WERI-Rb-1 (cell line): ENCODE results near the gene CASP14.
"Not testable (repeated sequence)": the region's sequence is repeated elsewhere in the genome, so short reads cannot be mapped to it uniquely, and the experiment has no call there.

Source experiments
- DNase-seq: peaks from one replicate; pipeline ENCODE4 v3.0.0-alpha.2; 2020
- H3K27ac ChIP-seq: fragments of 250-450 bp; sonication (Bioruptor Pico); 2 replicates; pipeline ENCODE4 v1.5.1; 2020; ENCODE audit warnings: mild to moderate bottlenecking, moderate library complexity
- H3K27me3 ChIP-seq: fragments of 250-450 bp; sonication (Bioruptor Pico); 2 replicates; pipeline ENCODE4 v1.5.1; 2021; ENCODE audit warnings: mild to moderate bottlenecking, low read depth, moderate library complexity; ENCODE audit not compliant: insufficient read depth, severe bottlenecking
- H3K36me3 ChIP-seq: fragments of 250-450 bp; sonication (Bioruptor Pico); 2 replicates; pipeline ENCODE4 v1.5.1; 2020; ENCODE audit warnings: mild to moderate bottlenecking, moderate library complexity
- H3K4me3 ChIP-seq: 2 replicates; pipeline ENCODE4 v1.5.1; 2011; ENCODE audit warnings: low read depth, mild to moderate bottlenecking, control low read depth, low read length
- H3K9me3 ChIP-seq: fragments of 250-450 bp; sonication (Bioruptor Pico); 2 replicates; pipeline ENCODE4 v1.5.1; 2021; ENCODE audit warnings: mild to moderate bottlenecking, moderate library complexity; ENCODE audit not compliant: severe bottlenecking
- CTCF ChIP-seq: IDR thresholded peaks from 2 replicates; pipeline ENCODE4 v1.5.1; 2011; ENCODE audit warnings: low read depth, mild to moderate bottlenecking, control low read depth, inconsistent platforms, low read length

The CASP14 gene

GRCh38 chr19:15047680-15048079 is 1.6 kb upstream of the CASP14 start:
- H3K27ac ChIP-seq, result no peak overlapping the region
- H3K9me3 ChIP-seq, result no peaks in the 10 kb centered on the region
- H3K27me3 ChIP-seq, result peaks cover 81% of the 10 kb centered on the region
- TF ChIP-seq CTCF, result no peak
- no peaks in the 10 kb centered on the region for H3K36me3 ChIP-seq
- no peak overlapping the region for H3K4me3 ChIP-seq
- no peak for DNase-seq

GRCh38 chr19:15048128-15048527 is 1.2 kb upstream of the CASP14 start:
- Histone ChIP-seq H3K27me3 (peaks cover 81% of the 10 kb centered on the region), H3K4me3 (no peak overlapping the region), H3K27ac (no peak overlapping the region), H3K36me3 (no peaks in the 10 kb centered on the region), H3K9me3 (no peaks in the 10 kb centered on the region)
- no peak for DNase-seq
- TF ChIP-seq CTCF, result no peak

- H3K9me3 ChIP-seq, result no peaks in the 10 kb centered on the region
- no peak for TF ChIP-seq CTCF
- peaks cover 83% of the 10 kb centered on the region for H3K27me3 ChIP-seq
- no peak for DNase-seq
- no peak overlapping the region for H3K27ac ChIP-seq
- H3K36me3 ChIP-seq, result no peaks in the 10 kb centered on the region
- no peak overlapping the region for H3K4me3 ChIP-seq
These were observed 1.4 kb downstream of the CASP14 start for GRCh38 chr19:15050639-15051038.

- no peak for DNase-seq
- H3K36me3 ChIP-seq, result no peaks in the 10 kb centered on the region
- no peak overlapping the region for H3K27ac ChIP-seq
- H3K27me3 ChIP-seq, result peaks cover 89% of the 10 kb centered on the region
- TF ChIP-seq CTCF, result no peak
- no peaks in the 10 kb centered on the region for H3K9me3 ChIP-seq
- H3K4me3 ChIP-seq, result no peak overlapping the region
These were observed 12.8 kb downstream of the CASP14 start for GRCh38 chr19:15062036-15062435.

- not testable (repeated sequence) for H3K27ac ChIP-seq, H3K9me3 ChIP-seq, H3K36me3 ChIP-seq, DNase-seq, H3K4me3 ChIP-seq
- peaks cover 94% of the 10 kb centered on the region for H3K27me3 ChIP-seq
These were observed 21.1 kb downstream of the CASP14 start for GRCh38 chr19:15070386-15070785.

GRCh38 chr19:15072930-15073647 is 23.8 kb downstream of the CASP14 start:
- Histone ChIP-seq H3K9me3 (no peaks in the 10 kb centered on the region), H3K27me3 (peaks cover 91% of the 10 kb centered on the region), H3K27ac (no peak overlapping the region), H3K4me3 (no peak overlapping the region), H3K36me3 (no peaks in the 10 kb centered on the region)
- no peak for TF ChIP-seq CTCF
- DNase-seq, result peak; percentile 8
